ENCODE data around the gene TAGLN3. TPM values are rescaled to one million over a fixed set of nuclear protein-coding genes. Genes with fewer than 3 reads are reported as not detected.

The TAGLN3 gene
- total RNA-seq, 1 experiment from 2014 or later = 0.37 TPM

- no peaks in the 10 kb centered on the region for H3K27me3 ChIP-seq (replicated peaks; ENCODE audit: insufficient read depth, low read depth, low read length, poor library complexity)
- ChIA-PET POLR2A (ENCODE audit: low non-redundant PET) (interaction anchor here (0.7 kb wide), 1 partner anchor 1699 kb away, joined by 3 read pairs; no protein-coding TSS in a partner anchor), CTCF (interaction anchor here (0.6 to 1.5 kb wide), 9 partner anchors 9 to 312 kb away, joined by 3 to 24 read pairs (median 3); no protein-coding TSS in a partner anchor)
- no peaks in the 10 kb centered on the region for H3K9me3 ChIP-seq (ENCODE audit: low read depth, low read length, poor library complexity, severe bottlenecking)
- intact Hi-C loops (cut with micrococcal nuclease; ENCODE audit: unreplicated experiment) = loop anchor here (1.0 to 2.0 kb wide), 2 partner anchors 24 to 54 kb away; no protein-coding TSS in a partner anchor
- no peaks in the 10 kb centered on the region for H3K4me1 ChIP-seq (ENCODE audit: insufficient read depth, low read length, poor library complexity, severe bottlenecking)
- peaks cover 36% of the 10 kb centered on the region for H3K36me3 ChIP-seq (ENCODE audit: insufficient read depth, low read length, poor library complexity, severe bottlenecking)
- BruUV-seq (replicated peaks) = no TSS peak
- H3K27ac ChIP-seq (ENCODE audit: low read depth, low read length, poor library complexity, severe bottlenecking) = no peak overlapping the region
- peak; percentile 71 for DNase-seq (ENCODE audit: low spot score)
- TF ChIP-seq EZH2 (IDR thresholded peaks at IDR 0.05; ENCODE audit: borderline replicate concordance, low read depth, low read length, poor library complexity, severe bottlenecking) (no peak), CTCF (conservative IDR thresholded peaks at IDR 0.05; ENCODE audit: low read depth, low read length) (peak; percentile 83)
- H3K4me3 ChIP-seq (ENCODE audit: low read depth, low read length, poor library complexity, severe bottlenecking) = no peak overlapping the region
Observed at GRCh38 chr3:111989061-111989678, 9.6 kb upstream of the TAGLN3 start.

- TF ChIP-seq EZH2 (IDR thresholded peaks at IDR 0.05; ENCODE audit: borderline replicate concordance, low read depth, low read length, poor library complexity, severe bottlenecking) = no peak
- TF ChIP-seq CTCF (conservative IDR thresholded peaks at IDR 0.05; ENCODE audit: low read depth, low read length) = no peak
- CTCF ChIA-PET = no interaction called here
- BruUV-seq (replicated peaks) = no TSS peak
- intact Hi-C loops (cut with micrococcal nuclease; ENCODE audit: unreplicated experiment) = no loop called here
- no peaks in the 10 kb centered on the region for H3K4me1 ChIP-seq (ENCODE audit: insufficient read depth, low read length, poor library complexity, severe bottlenecking)
- no peak overlapping the region for H3K27ac ChIP-seq (ENCODE audit: low read depth, low read length, poor library complexity, severe bottlenecking)
- no peak overlapping the region for H3K4me3 ChIP-seq (ENCODE audit: low read depth, low read length, poor library complexity, severe bottlenecking)
- POLR2A ChIA-PET (ENCODE audit: low non-redundant PET) = interaction anchor here (0.7 kb wide), 1 partner anchor 980 kb away, joined by 3 read pairs; no protein-coding TSS in a partner anchor
- no peaks in the 10 kb centered on the region for H3K9me3 ChIP-seq (ENCODE audit: low read depth, low read length, poor library complexity, severe bottlenecking)
- no peak for DNase-seq (ENCODE audit: low spot score)
- H3K36me3 ChIP-seq (ENCODE audit: insufficient read depth, low read length, poor library complexity, severe bottlenecking) = peaks cover 32% of the 10 kb centered on the region
- no peaks in the 10 kb centered on the region for H3K27me3 ChIP-seq (replicated peaks; ENCODE audit: insufficient read depth, low read depth, low read length, poor library complexity)
Observed at GRCh38 chr3:111993038-111993437, 5.7 kb upstream of the TAGLN3 start.

- no peaks in the 10 kb centered on the region for H3K9me3 ChIP-seq (ENCODE audit: low read depth, low read length, poor library complexity, severe bottlenecking)
- BruUV-seq (replicated peaks) = no TSS peak
- ChIA-PET CTCF (no interaction called here), POLR2A (ENCODE audit: low non-redundant PET) (no interaction called here)
- intact Hi-C loops (cut with micrococcal nuclease; ENCODE audit: unreplicated experiment) = no loop called here
- no peak for TF ChIP-seq CTCF (conservative IDR thresholded peaks at IDR 0.05; ENCODE audit: low read depth, low read length)
- TF ChIP-seq EZH2 (IDR thresholded peaks at IDR 0.05; ENCODE audit: borderline replicate concordance, low read depth, low read length, poor library complexity, severe bottlenecking) = no peak
- no peak overlapping the region for H3K27ac ChIP-seq (ENCODE audit: low read depth, low read length, poor library complexity, severe bottlenecking)
- no peaks in the 10 kb centered on the region for H3K36me3 ChIP-seq (ENCODE audit: insufficient read depth, low read length, poor library complexity, severe bottlenecking)
- no peaks in the 10 kb centered on the region for H3K27me3 ChIP-seq (replicated peaks; ENCODE audit: insufficient read depth, low read depth, low read length, poor library complexity)
- no peak overlapping the region for H3K4me3 ChIP-seq (ENCODE audit: low read depth, low read length, poor library complexity, severe bottlenecking)
- peaks cover 3% of the 10 kb centered on the region for H3K4me1 ChIP-seq (ENCODE audit: insufficient read depth, low read length, poor library complexity, severe bottlenecking)
- no peak for DNase-seq (ENCODE audit: low spot score)
Observed at GRCh38 chr3:111999484-112000324, 982 bp downstream of the TAGLN3 start.
